Suppressor macrophage treated with lipopolysaccharide for 1 hour (primary cell): Measurements from ENCODE around the gene RGS18.
"Not testable (repeated sequence)": the region's sequence is repeated elsewhere in the genome, so short reads cannot be mapped to it uniquely, and the experiment has no call there.

Source experiments
- DNase-seq, 3 donors: peaks; one replicate each; pipeline ENCODE4 v3.0.0-alpha.2; 2020 to 2022

RGS18 gene

GRCh38 chr1:192167911-192168700, 9.8 kb downstream of the RGS18 start:
- peak; percentile 28 to 64 (median 57) for DNase-seq

GRCh38 chr1:192168964-192169363, 10.7 kb downstream of the RGS18 start:
- DNase-seq: no peak

GRCh38 chr1:192170196-192170984, 12.1 kb downstream of the RGS18 start:
- DNase-seq: peak; percentile 60 to 66 (median 64)

- DNase-seq: no peak
These were observed 12.9 kb downstream of the RGS18 start for GRCh38 chr1:192171123-192171522.

- DNase-seq: no peak
These were observed 17.7 kb downstream of the RGS18 start for GRCh38 chr1:192175971-192176370.

- DNase-seq: no peak
These were observed 25.5 kb downstream of the RGS18 start for GRCh38 chr1:192183788-192184187.

- DNase-seq: no peak
These were observed 27.9 kb downstream of the RGS18 start for GRCh38 chr1:192186197-192186596.

- DNase-seq: no peak
These were observed 31.8 kb downstream of the RGS18 start for GRCh38 chr1:192190066-192190465.

- DNase-seq: no peak
These were observed 43.0 kb downstream of the RGS18 start for GRCh38 chr1:192201303-192201702.

GRCh38 chr1:192224396-192224795, 66.1 kb downstream of the RGS18 start:
- no peak for DNase-seq

GRCh38 chr1:192224846-192225245, 66.6 kb downstream of the RGS18 start:
- DNase-seq: no peak

GRCh38 chr1:192225266-192225665, 67.0 kb downstream of the RGS18 start:
- DNase-seq: no peak

- DNase-seq: peak in 2 of 3 donors; percentile 30 to 43
These were observed 67.4 kb downstream of the RGS18 start for GRCh38 chr1:192225703-192226102.

GRCh38 chr1:192227330-192227729, 69.1 kb downstream of the RGS18 start:
- no peak for DNase-seq

GRCh38 chr1:192227980-192228379, 69.7 kb downstream of the RGS18 start:
- not testable (repeated sequence) for DNase-seq

GRCh38 chr1:192232817-192233417, 74.7 kb downstream of the RGS18 start:
- no peak for DNase-seq

GRCh38 chr1:192235127-192235526, 76.9 kb downstream of the RGS18 start:
- DNase-seq: no peak
